G401 (cell line): Measurements from ENCODE around the gene BAD. TPM values are rescaled to one million over a fixed set of nuclear protein-coding genes. Genes with fewer than 3 reads are reported as not detected.
A peak's percentile ranks its signal among the peaks of the same experiment; 100 is the strongest.

Experiments
- DNase-seq: peaks from one replicate; pipeline ENCODE4 v3.0.0-alpha.2; 2015; ENCODE audit warnings: low spot score
- in situ Hi-C: cut with HindIII; loops from 2 replicates; pipeline ENCODE4 v1.10.0; 2016; ENCODE audit warnings: low sequenced_read_pairs, mixed read lengths
- total RNA-seq: library from RNA; depleted of rRNA; stranded (reverse); fragments of >200 nt; shearing (Covaris generic); gene quantifications from 2 replicates; pipeline ENCODE4 v1.2.3, GENCODE V29; 2014

BAD gene
- total RNA-seq, 1 experiment from 2014 or later = 146 TPM

DNA sequence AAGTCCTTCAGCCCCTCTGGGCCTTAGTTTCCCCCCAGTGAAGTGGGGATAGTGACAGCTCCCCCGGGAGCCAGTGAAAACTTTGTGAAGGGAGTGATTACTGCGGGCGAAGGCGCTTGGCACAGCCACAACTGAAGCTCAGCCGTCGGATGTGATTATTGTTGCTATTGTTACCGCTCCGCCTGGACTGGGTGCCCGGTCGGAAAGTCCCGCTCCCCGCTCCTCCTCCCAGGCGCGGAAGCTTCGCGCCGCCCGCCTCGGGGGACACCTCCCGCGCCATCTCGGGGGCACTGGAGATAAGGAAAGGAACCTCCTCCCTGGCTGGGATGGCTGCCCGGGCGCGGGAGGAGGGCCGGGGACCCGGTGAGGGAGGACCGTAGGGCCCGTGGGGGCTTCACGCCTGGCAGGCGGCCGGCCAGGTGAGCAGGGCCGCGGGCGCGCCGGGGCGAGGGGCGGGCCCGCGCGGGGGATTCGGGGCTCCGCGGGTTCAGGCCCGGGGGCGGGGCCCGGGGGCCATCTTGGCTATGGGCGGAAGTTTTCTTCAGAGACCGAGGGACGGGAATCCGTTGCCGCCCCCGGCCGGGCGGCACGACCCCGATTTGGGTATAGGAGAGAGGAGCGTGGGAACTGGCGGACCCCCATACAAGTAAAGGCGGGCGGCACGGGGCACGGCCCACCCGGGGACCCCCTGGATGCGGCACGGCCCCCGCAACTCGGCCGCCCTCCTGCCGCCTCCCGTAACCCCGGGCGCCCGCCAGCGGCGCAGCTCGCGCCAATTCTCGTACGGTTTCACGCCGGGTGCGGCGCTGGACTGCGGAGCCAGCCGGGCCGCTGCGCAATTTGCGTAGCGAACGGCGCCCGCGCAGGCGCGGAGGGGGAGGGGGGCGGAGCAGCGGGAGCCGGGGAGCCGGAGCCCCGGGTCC lies 758 bp upstream of the BAD start, which contains the start of gene GPR137:
GPR137 (plus strand) TSS at position 887 of the 923 bp plus-strand sequence. CDS start 677 bp downstream, outside the sequence.
- in situ Hi-C loops = no loop called here
- DNase-seq = peak; percentile 82

DNA sequence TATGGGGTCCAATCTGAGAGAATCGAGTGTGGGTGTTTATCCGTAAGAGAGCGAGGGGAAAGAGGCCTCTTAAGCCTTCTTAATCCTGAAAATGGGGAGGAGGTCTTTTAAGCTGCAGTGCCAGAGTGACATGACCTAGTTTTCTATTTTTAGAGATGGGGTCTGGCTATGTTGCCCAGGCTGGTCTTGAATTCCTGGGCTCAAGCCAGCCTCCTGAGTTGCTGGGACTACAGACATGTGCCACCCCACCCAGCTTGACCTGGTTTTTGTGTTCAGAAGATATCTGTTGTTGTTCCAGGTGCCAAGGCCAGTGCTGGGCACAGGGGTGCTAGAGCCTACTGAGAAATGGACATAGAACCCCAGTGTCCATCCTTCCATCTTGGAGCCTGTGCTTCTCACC lies 1.4 kb downstream of the BAD start:
- no peak for DNase-seq
- in situ Hi-C loops = no loop called here

DNA sequence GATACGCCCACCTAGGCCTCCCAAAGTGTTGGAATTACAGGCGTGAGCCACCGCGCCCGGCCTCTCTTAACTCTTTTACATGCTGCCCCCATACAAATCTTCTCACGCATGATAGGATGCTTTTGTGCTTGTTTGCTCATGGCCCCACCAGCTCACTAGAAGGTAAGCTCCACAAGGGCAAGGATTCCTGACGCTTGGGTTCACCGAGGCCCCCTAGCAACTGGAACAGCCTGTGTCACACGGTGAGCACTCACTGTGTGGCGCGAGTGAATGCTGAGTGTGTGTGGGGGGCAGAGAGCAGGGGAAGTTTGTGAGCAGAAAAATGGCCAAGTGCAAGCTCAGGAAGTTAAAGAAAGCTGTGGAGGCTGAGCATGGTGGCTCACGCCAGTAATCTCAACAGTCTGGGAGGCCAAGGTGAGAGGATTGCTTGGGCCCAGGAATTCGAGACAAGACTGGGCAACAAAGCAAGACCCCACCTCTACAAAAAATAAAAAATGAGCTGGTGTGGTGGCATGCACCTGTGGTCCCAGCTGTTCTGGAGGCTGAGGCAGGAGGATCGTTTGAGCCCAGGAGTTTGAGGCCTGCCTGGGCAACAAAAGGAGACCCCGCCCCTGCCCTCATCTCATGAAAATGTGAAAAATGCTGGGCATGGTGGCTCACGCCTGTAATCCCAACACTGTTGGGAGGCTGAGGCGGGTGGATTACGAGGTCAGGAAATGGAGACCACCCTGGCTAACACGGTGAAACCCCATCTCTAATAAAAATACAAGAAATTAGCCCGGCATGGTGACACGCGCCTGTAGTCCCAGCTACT lies 2.3 kb downstream of the BAD start:
- DNase-seq = no peak
- in situ Hi-C loops = no loop called here

DNA sequence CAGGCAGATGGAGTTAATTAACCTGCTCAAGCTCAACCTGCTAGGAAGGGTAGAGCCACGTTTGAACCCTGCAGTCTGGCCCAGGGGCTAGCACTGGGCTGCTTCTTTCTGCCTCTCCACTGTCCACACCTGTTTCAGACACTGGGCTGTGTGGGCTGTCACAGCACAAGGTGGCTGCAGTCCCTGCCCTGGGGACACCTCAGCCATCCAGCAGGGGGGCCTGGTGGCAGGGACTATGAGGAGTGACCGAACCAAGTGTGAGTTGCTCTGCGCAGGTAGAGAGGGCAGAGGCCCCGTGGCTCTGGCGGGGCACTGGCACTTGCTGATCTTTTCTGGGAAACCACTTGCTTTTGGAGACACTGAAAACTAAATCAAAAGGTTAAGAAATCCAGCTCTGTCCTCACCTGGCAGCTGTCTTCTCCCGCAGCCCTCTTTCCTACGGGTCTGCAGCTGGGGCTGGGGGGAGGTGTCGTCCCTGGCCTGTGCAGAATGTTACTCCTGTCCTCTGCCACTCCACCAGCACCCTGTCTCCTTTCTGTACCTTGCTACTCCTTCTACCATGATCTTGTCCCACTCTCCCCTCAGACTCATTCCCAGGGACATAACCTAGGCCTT lies 5.8 kb downstream of the BAD start:
- no peak for DNase-seq
- in situ Hi-C loops = loop anchor here (10.0 kb wide), 1 partner anchor 74 kb away; the partner anchor contains the start of gene FERMT3

DNA sequence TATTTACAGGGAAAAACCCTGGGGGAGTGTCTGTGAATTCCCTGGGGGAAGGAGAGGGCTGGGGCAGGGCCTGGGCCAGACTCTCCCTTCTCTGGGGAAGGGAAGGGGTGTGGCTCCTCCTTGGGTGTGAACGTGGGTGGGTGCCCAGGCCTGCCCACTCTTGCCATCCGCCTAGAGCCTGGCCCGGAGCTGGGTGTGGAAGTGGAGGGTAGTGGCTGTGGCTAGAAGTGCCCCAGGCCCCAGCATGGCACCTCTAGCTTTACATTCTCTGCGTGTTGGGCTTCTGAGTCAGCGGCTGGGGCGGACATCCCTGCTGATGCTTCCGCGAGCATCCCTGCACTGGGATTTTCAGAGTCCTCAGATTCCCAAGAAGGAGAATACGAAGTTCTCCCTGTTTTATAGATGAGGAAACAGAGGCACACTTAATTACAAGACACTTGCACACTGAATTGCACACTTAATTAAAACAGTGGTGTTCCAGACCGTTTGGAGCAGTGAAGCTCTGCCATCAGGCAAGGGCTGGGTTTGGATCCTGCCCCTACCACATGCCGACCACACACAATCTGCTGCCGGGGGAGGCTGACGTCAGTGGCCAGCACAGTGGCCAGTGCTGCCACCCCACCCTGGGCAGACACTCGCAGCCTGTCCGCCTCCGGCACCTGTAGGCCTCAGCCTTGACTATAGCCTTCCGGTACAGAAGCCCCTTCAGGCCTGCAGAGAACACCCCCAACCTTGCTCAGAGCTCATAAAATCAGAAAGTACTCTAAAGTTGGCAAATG lies 7.6 kb downstream of the BAD start:
- in situ Hi-C loops = loop anchor here (10.0 kb wide), 1 partner anchor 72 kb away; the partner anchor contains the start of gene FERMT3
- DNase-seq = peak; percentile 68

DNA sequence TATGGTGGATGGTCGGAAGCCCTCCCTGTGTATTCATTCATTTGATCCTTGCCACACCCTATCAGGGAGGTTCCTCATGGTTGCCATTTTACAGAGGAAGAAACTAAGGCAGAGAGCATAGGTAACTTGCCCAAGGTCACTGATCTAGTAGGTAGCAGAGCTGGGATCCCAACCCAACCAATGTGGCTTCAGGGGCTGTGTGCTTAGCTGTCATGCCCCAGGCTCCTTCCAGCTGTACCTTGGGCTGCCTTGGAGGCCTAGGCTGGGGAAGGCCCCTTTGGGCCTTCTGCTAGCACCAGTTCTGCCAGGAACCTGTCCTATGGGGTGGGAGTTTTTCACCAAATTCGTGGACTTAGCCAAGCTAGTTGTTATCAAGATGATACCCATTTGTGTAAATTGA lies 8.6 kb downstream of the BAD start:
- DNase-seq = no peak

DNA sequence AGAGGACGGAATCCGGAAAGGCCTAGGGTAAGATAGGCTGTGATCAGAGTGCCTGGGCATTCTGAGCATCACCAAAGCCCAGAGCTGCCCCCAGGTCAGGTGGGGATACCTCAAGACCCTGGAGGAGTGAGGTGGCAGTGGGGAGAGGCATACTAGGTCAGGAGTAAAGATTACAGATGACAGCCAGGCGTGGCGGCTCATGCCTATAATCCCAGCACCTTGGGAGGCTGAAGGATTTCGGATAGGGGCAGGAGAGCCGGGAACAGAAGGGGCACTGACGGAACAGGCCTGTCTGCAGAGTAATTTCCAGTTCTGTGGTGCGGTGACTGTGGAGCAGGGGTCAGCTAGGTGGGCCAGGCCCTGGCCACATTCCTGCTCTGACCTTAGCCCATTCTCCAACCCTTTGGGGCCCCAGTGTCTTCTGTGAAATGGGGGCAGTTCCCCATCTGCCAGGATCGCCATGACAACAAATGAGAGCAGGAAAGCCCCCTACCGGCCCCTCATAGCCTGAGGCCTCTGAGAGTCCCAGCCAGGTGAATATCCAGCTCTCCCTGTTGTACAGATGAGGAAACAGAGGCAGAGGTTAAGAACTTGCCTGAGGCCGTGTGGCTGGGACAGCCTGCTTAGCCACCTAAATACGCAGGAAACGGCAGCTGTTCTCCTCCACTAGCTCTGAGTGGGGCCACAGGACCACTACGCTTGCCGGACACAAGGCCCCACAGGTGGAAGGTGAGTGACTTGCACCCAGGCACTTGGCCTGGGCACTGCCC lies 9.2 kb downstream of the BAD start:
- in situ Hi-C loops = loop anchor here (10.0 kb wide), 1 partner anchor 70 kb away; the partner anchor contains the start of gene FERMT3

More for the DNA sequence above, 8.6 kb downstream of the BAD start:
- in situ Hi-C loops = loop anchor here (10.0 kb wide), 1 partner anchor 71 kb away; the partner anchor contains the start of gene FERMT3

DNA sequence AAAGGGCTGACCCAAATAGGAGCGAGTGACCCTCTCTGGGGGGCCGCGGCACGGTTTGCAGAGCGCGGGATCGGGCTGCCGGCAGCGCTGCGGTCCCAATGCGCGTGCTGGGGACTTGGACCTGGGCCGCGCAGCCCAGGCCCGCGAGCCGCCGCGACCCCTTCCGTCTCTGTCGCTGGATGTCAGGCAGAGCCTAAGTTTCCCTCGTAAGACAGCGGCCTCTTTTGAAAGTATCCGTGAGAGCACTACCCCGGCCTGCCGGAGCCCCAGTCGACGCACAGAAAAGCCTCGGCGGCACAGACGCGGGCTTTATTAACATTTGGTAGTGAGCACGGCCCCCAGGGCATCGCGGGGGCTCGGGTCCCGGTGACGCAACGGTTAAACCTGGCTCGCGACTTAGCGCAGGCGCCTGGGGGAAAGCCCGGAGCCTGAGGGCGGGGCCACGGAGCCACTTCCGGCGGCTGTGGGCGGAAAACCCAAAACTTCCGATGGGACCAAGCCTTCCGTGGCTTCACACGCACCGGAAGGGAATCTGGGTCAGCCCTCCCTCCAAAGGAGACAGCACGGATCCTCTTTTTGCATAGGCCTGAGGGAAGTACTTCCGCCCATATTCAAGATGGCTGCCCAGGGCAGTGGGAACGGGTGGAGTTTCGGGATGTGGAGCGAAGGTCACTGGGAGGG lies 14.8 kb downstream of the BAD start:
- DNase-seq = peak; percentile 100
- in situ Hi-C loops = loop anchor here (10.0 kb wide), 1 partner anchor 65 kb away; the partner anchor contains the start of gene FERMT3

More for the DNA sequence above, 9.2 kb downstream of the BAD start:
- DNase-seq = no peak

DNA sequence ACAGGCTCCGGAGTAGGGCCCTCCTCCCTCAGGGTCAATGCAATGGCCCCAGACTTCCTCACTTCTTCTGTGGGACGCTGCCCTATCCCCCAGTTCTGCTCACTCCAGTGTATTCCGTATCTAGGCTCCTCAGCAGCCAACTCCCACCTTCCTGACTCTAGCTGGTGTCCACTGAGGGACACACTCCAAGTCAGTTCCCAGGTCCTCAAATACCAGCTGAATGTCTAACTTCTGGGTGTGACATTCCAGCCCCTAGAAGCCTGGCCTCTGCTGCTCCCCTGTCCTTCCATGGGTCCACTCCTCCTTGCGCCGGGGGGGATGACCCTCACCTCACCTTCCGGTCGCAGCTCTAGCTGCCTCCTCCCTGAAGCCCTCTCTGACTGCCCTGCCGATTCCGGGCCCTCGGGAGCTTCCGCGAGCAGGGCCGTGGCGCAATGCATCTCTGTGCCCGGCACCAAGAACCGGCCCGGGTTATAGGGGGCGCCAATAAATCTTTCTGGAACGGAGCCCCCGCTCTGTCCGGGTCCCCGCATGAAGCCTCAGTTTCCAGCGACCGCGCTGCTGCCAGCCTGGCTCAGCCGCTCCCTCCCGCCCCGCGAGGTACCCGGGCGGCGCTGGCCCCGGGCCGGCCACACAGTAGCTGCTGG lies 15.4 kb downstream of the BAD start:
- in situ Hi-C loops = no loop called here
- peak; percentile 65 for DNase-seq

DNA sequence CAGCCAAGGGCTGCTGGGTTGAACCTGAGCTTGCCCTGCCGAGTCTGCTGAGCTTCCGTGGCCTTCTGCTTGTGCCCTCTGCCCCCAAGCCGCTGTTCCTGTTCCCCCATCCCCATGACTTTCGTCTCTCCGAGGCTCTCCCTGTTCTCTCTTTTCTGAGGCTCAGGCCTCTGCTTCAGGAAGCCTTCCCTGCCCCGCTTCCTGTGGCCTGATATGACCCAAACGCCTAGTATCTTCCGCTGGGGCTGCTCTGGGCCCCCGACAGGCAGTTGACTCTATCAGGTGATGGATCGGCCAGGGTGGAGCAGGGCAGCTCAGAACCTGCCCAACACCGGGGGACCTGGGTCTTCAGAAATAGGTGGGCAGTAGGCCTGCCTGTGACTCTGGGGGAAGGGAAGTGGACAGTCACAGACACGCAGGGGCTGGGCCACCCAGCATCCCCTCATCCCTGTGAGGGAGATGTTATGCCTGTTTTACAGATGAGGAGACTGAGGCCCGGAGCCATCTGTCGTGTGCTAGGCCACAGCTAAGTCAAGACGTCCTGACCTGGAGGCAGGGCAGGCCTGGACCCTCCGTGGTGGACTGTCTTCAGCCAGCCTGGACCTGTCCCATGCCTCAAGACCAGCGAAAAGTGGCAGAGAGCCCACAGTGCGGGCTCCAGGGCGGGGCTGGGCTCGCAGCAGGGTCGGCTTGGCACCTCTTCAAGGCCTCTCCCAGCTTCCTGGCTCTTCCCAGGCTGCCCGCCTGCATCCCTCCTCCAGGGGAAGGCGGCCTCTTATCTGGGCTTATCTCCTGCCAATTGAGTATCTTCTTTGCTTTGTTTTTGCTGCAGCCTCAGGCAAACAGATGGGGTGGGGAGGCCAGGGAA lies 16.2 kb downstream of the BAD start:
- in situ Hi-C loops = no loop called here
- no peak for DNase-seq

DNA sequence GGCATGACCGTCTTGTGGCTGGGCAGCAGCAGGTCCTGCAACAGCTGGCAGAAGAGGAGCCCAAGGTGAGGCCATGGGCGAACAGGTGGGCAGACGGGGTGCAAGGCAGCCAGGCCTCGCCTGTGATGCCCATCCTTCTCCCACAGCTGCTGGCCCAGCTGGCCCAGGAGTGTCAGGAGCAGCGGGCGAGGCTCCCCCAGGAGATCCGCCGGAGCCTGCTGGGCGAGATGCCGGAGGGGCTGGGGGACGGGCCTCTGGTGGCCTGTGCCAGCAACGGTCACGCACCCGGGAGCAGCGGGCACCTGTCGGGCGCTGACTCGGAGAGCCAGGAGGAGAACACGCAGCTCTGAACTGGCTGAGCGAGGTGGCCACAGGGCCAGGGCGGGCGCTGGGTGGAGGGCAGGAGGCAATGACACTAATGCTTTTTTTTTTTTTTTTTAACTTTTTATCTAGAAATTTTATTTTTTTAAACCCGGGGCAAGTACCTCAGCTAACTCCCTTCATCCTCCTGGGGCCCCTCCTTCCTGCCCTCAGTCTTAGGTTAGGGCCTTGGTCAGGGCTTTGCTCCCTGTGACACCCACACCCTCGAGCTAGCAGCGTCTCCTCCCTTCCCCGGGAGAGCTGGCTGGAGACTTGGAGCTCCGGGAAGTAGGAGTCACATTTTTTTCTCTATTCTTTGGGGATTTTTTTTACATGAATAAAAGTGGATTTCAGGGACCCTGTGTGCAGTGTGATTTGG lies 17.1 kb downstream of the BAD start:
- DNase-seq = no peak
- in situ Hi-C loops = no loop called here

DNA sequence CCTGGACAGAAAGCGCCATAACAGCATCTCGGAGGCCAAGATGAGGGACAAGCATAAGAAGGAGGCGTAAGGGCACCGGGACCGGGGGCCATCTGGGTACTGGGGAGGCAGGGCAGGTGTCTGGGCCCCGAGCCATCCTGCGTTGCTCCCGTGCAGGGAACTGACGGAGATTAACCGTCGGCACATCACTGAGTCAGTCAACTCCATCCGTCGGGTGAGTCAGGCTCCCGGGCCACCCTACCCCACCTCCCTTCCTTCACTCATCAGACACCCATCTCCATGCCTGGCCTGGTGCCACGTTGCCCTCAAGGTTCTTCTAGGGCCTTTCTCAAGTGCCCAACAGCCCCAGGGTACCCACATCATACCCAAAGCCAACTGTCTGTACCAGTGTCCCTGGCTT lies 18.1 kb downstream of the BAD start:
- in situ Hi-C loops = no loop called here
- no peak for DNase-seq

DNA sequence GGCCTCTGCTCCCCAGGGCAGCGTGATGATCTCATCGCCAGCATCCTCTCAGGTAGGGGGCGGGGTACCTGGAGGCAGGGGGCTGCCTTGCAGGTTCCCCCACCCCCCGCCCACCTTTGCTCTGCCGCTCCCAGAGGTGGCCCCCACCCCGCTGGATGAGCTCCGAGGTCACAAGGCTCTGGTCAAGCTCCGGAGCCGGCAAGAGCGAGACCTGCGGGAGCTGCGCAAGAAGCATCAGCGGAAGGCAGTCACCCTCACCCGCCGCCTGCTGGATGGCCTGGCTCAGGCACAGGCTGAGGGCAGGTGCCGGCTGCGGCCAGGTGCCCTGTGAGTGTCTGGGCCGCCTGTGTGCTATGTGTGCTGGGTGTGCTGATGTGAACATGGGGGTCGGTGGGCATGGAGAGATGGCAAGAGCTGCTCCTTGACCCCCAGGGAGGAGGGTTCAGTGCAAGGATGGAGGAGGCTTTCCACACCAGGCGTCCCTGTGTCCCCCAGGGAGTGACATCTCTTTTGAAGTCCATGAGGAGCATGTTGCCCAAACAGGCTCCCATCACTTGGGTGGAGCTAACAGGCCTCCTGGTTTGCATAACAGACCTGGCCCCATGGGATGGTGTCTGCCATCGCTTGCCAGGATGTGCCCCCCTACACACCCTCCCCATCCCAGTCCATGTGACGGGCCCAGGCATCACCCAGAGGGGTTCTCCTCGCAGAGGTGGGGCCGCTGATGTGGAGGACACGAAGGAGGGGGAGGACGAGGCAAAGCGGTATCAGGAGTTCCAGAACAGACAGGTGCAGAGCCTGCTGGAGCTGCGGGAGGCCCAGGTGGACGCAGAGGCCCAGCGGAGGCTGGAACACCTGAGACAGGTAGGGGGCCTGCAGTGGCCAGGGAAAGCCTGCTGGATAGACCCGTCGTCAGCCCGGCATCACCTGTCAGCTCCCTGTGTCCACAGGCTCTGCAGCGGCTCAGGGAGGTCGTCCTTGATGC lies 19.0 kb downstream of the BAD start:
- no peak for DNase-seq
- in situ Hi-C loops = no loop called here

DNA sequence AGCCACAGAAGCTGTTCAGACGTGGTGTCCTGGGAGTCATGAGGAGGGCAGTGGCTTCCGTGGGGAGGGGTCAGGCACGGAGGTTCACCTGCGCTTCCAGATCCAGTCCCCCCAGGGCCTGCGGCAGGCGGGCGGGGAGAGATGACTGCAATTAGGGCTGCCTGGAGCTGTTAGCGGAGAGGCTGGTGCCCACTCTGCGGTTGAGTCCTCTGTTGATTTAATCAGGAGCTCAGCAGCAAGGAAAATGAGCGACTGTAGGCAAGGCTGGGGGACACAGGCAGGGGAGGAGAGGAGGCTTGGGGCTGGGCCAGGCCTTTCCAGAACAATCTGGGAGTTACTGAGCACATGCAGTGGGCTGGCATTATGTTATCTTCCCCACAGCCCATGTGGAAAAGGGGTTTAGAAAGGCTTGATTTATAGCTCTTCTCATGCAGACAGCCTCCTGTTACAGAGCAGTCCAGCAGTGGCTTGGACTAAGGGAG lies 20.1 kb downstream of the BAD start:
- DNase-seq = peak; percentile 35
- in situ Hi-C loops = no loop called here
